ENCODE results near the gene ATXN2. TPM values are rescaled to one million over a fixed set of nuclear protein-coding genes. Genes with fewer than 3 reads are reported as not detected.

Gene ATXN2
- total RNA-seq, 2 experiments from 2014 or later, result 36.1 to 81.4 TPM

DNA sequence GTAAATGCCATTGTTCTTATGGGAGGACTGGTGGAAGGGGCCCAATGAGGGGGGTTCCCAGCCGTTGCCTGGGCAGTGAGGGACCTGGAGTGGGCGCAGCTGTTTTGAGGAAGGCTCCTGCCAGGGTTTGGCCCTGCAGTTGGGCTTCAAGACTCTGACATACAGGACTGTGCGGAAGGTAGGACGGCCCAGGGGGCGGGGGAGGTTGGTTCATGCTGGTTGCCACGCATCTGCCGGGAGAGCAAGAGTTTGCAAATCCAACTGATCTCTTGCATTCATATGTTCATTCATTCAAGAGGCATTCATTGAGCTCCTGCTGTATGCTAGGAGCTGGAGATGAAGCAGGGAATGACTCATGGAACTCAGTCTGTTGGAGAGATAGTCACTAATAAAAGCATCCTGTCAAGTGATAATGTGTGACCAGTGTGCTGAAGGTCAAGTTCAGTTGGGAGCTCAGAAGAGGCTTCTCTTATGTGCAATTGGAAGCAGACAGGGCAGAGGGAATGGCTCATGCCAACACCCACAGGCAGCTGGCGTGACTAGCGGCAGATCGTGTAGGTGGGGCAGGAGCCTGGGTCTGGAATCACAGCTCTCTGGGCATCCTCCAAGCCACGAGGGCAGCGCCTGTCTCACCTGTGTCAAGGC is 185.6 kb downstream of the ATXN2 start:
- Histone ChIP-seq H3K4me1 (ENCODE audit: insufficient read depth, low read length, poor library complexity, severe bottlenecking) (peaks cover 42% of the 10 kb centered on the region), H3K79me2 (ENCODE audit: insufficient read depth, low read depth, low read length) (peaks cover 70% of the 10 kb centered on the region), H3K9me3 (ENCODE audit: low read length) (no peaks in the 10 kb centered on the region), H3K9me2 (ENCODE audit: insufficient read depth, low read length) (no peaks in the 10 kb centered on the region), H3K27ac (ENCODE audit: low read depth, low read length, poor library complexity, severe bottlenecking) (peak overlapping the region; percentile 41), H4K20me1 (ENCODE audit: insufficient read depth, low read length) (peaks cover 16% of the 10 kb centered on the region; the same call in 1 of the 2 replicates), H3K36me3 (ENCODE audit: insufficient read depth, low read length) (peaks cover 22% of the 10 kb centered on the region), H3K4me3 (ENCODE audit: low read depth, low read length, poor library complexity, severe bottlenecking) (no peak overlapping the region), H3K4me2 (ENCODE audit: low read length) (no peak overlapping the region), H2AFZ (ENCODE audit: low read length) (no peak overlapping the region)
- intact Hi-C loops (cut with micrococcal nuclease; ENCODE audit: unreplicated experiment), result no loop called here
- DNase-seq (ENCODE audit: low spot score), result no peak
- CTCF ChIA-PET (ENCODE audit: unreplicated experiment), result interaction anchor here (0.9 kb wide), 1 partner anchor 21 kb away, joined by 3 read pairs; no protein-coding TSS in a partner anchor
- BruUV-seq (replicated peaks), result no TSS peak
- POLR2A ChIA-PET, result interaction anchor here (0.5 to 2.1 kb wide), 2 partner anchors 9 to 401 kb away, joined by 6 read pairs; no protein-coding TSS in a partner anchor
- TF ChIP-seq EZH2phosphoT487 (IDR thresholded peaks at IDR 0.05; ENCODE audit: borderline replicate concordance, low read depth, low read length), result no peak
- TF ChIP-seq, protein P1, sequence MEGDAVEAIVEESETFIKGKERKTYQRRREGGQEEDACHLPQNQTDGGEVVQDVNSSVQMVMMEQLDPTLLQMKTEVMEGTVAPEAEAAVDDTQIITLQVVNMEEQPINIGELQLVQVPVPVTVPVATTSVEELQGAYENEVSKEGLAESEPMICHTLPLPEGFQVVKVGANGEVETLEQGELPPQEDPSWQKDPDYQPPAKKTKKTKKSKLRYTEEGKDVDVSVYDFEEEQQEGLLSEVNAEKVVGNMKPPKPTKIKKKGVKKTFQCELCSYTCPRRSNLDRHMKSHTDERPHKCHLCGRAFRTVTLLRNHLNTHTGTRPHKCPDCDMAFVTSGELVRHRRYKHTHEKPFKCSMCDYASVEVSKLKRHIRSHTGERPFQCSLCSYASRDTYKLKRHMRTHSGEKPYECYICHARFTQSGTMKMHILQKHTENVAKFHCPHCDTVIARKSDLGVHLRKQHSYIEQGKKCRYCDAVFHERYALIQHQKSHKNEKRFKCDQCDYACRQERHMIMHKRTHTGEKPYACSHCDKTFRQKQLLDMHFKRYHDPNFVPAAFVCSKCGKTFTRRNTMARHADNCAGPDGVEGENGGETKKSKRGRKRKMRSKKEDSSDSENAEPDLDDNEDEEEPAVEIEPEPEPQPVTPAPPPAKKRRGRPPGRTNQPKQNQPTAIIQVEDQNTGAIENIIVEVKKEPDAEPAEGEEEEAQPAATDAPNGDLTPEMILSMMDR (conservative IDR thresholded peaks at IDR 0.05; ENCODE audit: low read length), result no peak

DNA sequence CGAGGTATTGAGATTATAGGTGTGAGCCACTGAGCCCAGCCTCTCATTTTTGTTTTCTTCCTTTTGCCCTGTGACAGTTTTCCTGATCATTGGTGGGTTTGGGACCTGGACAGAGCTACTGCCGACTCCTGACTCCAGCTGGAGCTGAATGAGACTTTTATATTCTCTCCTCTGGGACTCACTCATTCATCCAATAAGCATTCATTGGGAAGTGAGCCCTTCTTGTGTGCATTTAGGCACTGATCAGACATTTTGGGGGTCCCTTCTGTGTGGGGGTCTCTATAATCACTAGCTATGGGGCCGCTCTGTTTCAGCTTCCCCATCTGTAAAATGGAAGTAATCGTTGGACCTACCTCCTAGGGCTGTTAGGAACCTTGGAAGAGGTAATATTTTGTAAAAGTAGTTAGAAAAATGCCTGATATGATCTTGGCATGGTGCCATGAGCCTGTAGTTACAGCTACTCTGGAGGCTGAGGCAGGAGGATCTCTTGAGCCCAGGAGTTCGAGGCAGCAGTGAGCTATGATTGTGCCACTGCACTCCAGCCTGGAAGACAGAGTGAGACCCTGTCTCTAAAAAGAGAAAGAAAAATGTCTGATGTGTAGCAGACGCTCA is 186.2 kb downstream of the ATXN2 start:
- intact Hi-C loops (cut with micrococcal nuclease; ENCODE audit: unreplicated experiment), result no loop called here
- no TSS peak for BruUV-seq (replicated peaks)
- Histone ChIP-seq H3K4me1 (ENCODE audit: insufficient read depth, low read length, poor library complexity, severe bottlenecking) (peaks cover 49% of the 10 kb centered on the region), H3K36me3 (ENCODE audit: insufficient read depth, low read length) (peaks cover 18% of the 10 kb centered on the region), H2AFZ (ENCODE audit: low read length) (no peak overlapping the region), H3K79me2 (ENCODE audit: insufficient read depth, low read depth, low read length) (peaks cover 77% of the 10 kb centered on the region), H3K9me2 (ENCODE audit: insufficient read depth, low read length) (no peaks in the 10 kb centered on the region), H4K20me1 (ENCODE audit: insufficient read depth, low read length) (peaks cover 18% of the 10 kb centered on the region), H3K4me2 (ENCODE audit: low read length) (no peak overlapping the region), H3K27ac (ENCODE audit: low read depth, low read length, poor library complexity, severe bottlenecking) (peak overlapping the region; percentile 41), H3K9me3 (ENCODE audit: low read length) (no peaks in the 10 kb centered on the region), H3K4me3 (ENCODE audit: low read depth, low read length, poor library complexity, severe bottlenecking) (no peak overlapping the region)
- ChIA-PET POLR2A (interaction anchor here (1.0 to 2.1 kb wide), 2 partner anchors 9 to 36 kb away, joined by 3 to 6 read pairs; no protein-coding TSS in a partner anchor), CTCF (ENCODE audit: unreplicated experiment) (interaction anchor here (0.6 to 0.9 kb wide), 2 partner anchors 22 to 1111 kb away, joined by 3 read pairs; no protein-coding TSS in a partner anchor)
- TF ChIP-seq, protein P1 (conservative IDR thresholded peaks at IDR 0.05; ENCODE audit: low read length), result no peak
- no peak for TF ChIP-seq EZH2phosphoT487 (IDR thresholded peaks at IDR 0.05; ENCODE audit: borderline replicate concordance, low read depth, low read length)
- DNase-seq (ENCODE audit: low spot score), result no peak
